Measurements from ENCODE around the gene EPO.

The EPO gene

GRCh38 chr7:100688326-100688860, 31.9 kb upstream of the EPO start:
- no peak overlapping the region for H3K27ac ChIP-seq

DNA sequence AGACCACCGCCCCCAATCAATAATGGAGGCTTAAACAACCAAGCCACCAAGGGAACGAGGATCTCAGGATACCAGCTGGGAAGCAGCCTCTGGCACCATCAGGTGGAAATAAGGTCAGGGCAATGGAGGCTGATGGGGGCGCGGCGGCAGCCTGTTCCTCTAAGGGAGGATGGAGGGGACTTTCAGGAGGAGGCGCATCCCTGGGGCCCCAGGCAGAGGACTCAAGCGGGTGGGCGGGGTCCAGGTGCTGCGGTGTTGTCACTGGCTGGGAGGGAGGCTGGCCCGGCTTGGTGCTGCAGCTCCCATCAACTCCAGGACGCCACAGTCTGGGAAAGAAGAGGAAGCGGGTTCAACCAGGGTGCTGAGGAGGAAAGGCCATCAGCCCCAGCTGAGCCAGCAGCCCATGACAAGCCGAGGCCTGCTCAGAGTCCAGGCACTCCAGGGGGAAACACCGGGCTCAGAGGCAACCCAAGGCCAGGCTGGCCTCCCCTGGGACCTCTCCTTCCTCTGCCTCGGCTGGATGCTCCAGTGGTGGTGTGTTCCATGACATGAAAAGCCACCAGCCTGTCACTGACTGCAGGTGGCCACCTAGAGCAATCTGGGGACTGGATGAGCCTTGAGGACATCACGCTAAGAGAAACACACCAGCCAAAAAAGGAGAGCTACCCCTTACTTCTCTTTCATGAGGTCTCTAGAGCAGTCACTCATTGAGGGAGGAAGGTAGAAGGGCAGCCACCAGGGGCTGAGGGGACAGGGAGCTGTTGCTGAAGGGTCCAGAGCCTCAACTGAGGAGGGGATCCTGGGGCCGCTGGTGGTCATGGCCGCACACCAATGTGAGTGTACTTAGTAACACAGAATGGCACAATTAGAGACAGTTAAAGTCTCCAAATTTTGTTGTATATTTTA, 30.8 kb upstream of the EPO start:
- no peak overlapping the region for H3K27ac ChIP-seq
- TF ChIP-seq CTCF (conservative IDR thresholded peaks at IDR 0.05): no peak

More at GRCh38 chr7:100688326-100688860, 31.9 kb upstream of the EPO start:
- TF ChIP-seq ZFX (IDR thresholded peaks at IDR 0.05) (no peak), CTCF (conservative IDR thresholded peaks at IDR 0.05) (no peak)

DNA sequence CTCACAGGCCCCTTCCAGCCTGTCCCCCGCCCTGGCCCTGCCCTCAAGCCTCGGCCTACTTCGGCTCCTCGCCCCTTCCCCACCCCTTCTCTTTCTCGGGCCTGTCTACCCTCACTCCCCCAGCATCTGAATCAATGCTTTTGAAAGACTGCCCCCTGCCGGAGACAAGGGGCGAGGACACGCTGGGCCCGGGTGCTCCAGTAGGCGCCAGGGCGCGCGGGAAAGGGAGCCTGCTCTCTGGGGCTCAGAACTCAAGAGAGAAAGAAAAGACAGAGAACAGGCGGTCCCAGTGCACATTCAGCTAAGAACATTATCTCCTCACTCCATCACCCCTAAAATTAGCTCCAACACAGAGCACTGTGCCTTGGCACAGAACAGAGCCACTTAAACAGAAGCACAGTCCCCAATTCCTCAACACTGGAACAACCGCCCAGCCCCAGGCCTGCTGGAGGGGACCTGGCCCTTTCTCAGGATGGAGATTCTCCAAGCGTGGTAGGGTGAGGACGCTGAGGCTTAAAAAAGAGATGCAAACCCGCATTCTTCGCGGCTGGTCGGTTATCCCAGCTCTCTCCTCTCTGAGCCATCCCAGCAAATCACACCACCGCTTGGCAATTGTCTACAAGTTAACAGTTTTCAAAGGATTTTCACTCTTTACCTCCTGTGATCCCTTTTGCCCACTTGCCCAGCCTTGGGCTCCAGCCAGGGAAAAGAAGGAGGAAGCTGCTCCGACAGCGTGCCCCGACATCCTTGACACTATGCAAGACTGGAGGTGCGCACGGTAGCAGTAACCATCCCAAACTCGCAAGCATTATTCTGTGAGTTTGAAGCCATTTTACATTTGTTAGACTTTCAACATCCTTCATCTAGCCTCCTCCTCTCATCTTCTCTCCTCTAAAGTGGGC, 28.3 kb upstream of the EPO start:
- H3K27ac ChIP-seq: no peak overlapping the region; the same call in 1 of the 2 replicates
- peak; percentile 99 for TF ChIP-seq CTCF (conservative IDR thresholded peaks at IDR 0.05)
- no peak for TF ChIP-seq ZFX (IDR thresholded peaks at IDR 0.05)

DNA sequence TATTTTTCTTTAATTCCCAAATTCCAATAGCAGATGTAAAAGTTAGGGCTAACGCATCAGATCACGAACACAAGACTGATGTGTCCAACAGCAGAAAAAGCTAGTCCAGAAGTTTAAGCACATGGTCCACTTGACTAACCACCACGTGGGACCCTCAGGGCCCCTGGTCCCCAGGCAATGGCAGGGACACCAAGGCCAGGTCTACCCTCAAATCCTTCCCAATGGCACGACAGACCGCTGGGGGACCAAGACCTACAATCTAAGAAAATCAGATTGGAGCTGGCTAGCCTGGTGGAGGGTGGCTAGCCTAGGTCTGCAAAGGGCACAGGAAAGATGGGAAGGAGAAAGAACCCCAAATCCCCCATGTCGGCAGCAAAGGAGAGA, 27.7 kb upstream of the EPO start:
- no peak for TF ChIP-seq CTCF (conservative IDR thresholded peaks at IDR 0.05)
- no peak for TF ChIP-seq ZFX (IDR thresholded peaks at IDR 0.05)
- peak overlapping the region; percentile 86 for H3K27ac ChIP-seq

DNA sequence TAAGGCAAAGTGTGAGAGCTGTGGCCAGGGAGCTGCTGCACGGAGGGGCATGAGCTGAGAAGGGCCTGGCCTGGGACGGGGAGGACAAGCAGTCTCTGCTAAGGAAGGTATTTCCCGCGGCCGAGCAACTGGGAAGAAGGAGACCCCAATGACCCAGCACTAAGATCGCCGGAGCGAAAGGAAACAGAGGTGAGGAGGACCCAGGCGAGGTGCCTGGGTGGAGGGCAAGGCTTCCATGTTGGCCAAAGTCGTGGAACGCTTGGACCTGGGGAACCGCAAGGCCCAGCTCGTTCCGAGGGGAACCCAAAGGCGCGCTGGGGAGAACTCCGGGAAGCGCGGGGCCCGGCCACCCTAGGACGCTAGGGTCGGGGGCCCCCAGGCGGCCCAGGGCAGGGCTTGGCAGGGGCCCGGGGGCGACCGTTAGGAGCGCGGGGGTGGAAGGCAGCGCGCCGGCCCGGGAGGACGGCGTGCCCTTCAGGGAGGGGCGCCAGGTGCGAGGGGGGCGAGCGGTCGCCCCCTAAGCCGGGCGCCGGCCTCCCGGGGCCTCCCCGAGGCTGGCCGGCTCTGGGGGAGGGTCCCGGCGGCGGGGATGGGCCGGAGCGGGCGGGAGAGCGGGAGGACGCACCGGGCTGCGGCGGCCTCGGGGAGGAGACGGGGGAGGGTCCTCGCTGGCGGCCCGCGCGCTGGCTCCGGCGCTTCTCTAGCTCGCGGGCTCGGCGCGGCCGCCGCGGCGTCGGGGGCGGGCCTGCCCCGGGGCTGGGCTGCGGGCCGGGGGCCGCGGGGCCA, 26.8 kb upstream of the EPO start:
- TF ChIP-seq CTCF (conservative IDR thresholded peaks at IDR 0.05) (no peak), ZFX (IDR thresholded peaks at IDR 0.05) (peak; percentile 62; the same call in 1 of the 2 replicates)
- peak overlapping the region; percentile 86 for H3K27ac ChIP-seq

- TF ChIP-seq CTCF (conservative IDR thresholded peaks at IDR 0.05): no peak
- no peak for TF ChIP-seq ZFX (IDR thresholded peaks at IDR 0.05)
- H3K27ac ChIP-seq: peak within 1 kb of the TSS; percentile 86
Measured at GRCh38 chr7:100694098-100694745, 26.0 kb upstream of the EPO start, which contains the start of gene GIGYF1. Gene GIGYF1 (minus strand): TSS chr7:100694250. CDS start chr7:100688238, 6,012 bp downstream.
